HepG2 (cell line): ENCODE data around the gene PLEKHB1. TPM values are rescaled to one million over a fixed set of nuclear protein-coding genes. Genes with fewer than 3 reads are reported as not detected.

Experiments used
- ARID4A ChIP-seq: sonication (generic); formaldehyde crosslinking; IDR thresholded peaks from 2 replicates; pipeline ENCODE4 v1.5.0; 2020; ENCODE audit warnings: mild to moderate bottlenecking, missing genetic modification reagents, borderline replicate concordance
- ATAD3A ChIP-seq: sonication (generic); formaldehyde crosslinking; IDR thresholded peaks from 2 replicates; pipeline ENCODE4 v1.4.0; 2020; ENCODE audit warnings: missing genetic modification reagents
- ATF2 ChIP-seq: sonication (generic); formaldehyde crosslinking; IDR thresholded peaks from 2 replicates; pipeline ENCODE4 v1.4.0; 2020; ENCODE audit warnings: missing genetic modification reagents
- BRCA1 ChIP-seq: sonication (generic); formaldehyde crosslinking; IDR thresholded peaks from 2 replicates; pipeline ENCODE4 v1.4.0; 2020; ENCODE audit warnings: missing genetic modification reagents
- DNMT1 ChIP-seq: sonication (generic); formaldehyde crosslinking; IDR thresholded peaks from 2 replicates; pipeline ENCODE4 v1.5.1; 2020; ENCODE audit warnings: mild to moderate bottlenecking, missing genetic modification reagents
- DR1 ChIP-seq: sonication (generic); formaldehyde crosslinking; IDR thresholded peaks from 2 replicates; pipeline ENCODE4 v1.8.0; 2021; ENCODE audit warnings: mild to moderate bottlenecking, missing genetic modification reagents, inconsistent platforms
- EEA1 ChIP-seq: sonication (generic); formaldehyde crosslinking; IDR thresholded peaks from 2 replicates; pipeline ENCODE4 v1.5.1; 2020; ENCODE audit warnings: mild to moderate bottlenecking, missing genetic modification reagents, borderline replicate concordance
- GABPB1 ChIP-seq: IDR thresholded peaks from 2 replicates; pipeline ENCODE4 v1.6.1; 2016; ENCODE audit warnings: mild to moderate bottlenecking, missing genetic modification reagents, moderate library complexity, missing compliant biosample characterization
- GATAD1 ChIP-seq: IDR thresholded peaks from 2 replicates; pipeline ENCODE4 v1.6.1; 2016; ENCODE audit warnings: missing genetic modification reagents, missing compliant biosample characterization
- HOXA3 ChIP-seq: sonication (generic); formaldehyde crosslinking; IDR thresholded peaks from 2 replicates; pipeline ENCODE4 v1.5.0; 2020; ENCODE audit warnings: missing genetic modification reagents
- IKZF4 ChIP-seq: sonication (generic); formaldehyde crosslinking; IDR thresholded peaks from 2 replicates; pipeline ENCODE4 v1.5.1; 2020; ENCODE audit warnings: borderline replicate concordance, mild to moderate bottlenecking, low read depth, missing genetic modification reagents; ENCODE audit errors: not compliant biosample characterization
- LCORL ChIP-seq, 2 experiments: fragments of 450-650 bp in 1 of 2; sonication (generic) in 1 of 2; formaldehyde crosslinking in 1 of 2; IDR thresholded peaks; 2 replicates each; pipeline versions ENCODE4 v1.5.0 to v1.6.1; 2017 to 2020; ENCODE audit warnings: antibody characterized with exemption in 1 of 2, missing genetic modification reagents in 1 of 2
- REXO4 ChIP-seq: sonication (generic); formaldehyde crosslinking; IDR thresholded peaks from 2 replicates; pipeline ENCODE4 v1.8.0; 2022; ENCODE audit warnings: missing genetic modification reagents, mild to moderate bottlenecking, borderline replicate concordance
- SSRP1 ChIP-seq: IDR thresholded peaks from 2 replicates; pipeline ENCODE4 v1.6.1; 2016; ENCODE audit warnings: control low read depth
- SUZ12 ChIP-seq: fragments of 150-350 bp; IDR thresholded peaks from 2 replicates; pipeline ENCODE4 v1.6.1; 2014; ENCODE audit warnings: low read depth, low read length
- TEAD2 ChIP-seq: sonication (generic); formaldehyde crosslinking; IDR thresholded peaks from 2 replicates; pipeline ENCODE4 v1.9.0; 2021; ENCODE audit warnings: missing genetic modification reagents
- WIZ ChIP-seq: sonication (generic); formaldehyde crosslinking; IDR thresholded peaks from 2 replicates; pipeline ENCODE4 v1.5.1; 2020; ENCODE audit warnings: mild to moderate bottlenecking, missing genetic modification reagents
- ZBTB33 ChIP-seq: sonication (generic); formaldehyde crosslinking; IDR thresholded peaks from 2 replicates; pipeline ENCODE4 v1.4.0; 2020; ENCODE audit warnings: missing genetic modification reagents
- ZNF34 ChIP-seq: sonication (generic); formaldehyde crosslinking; IDR thresholded peaks from 2 replicates; pipeline ENCODE4 v1.4.0; 2020; ENCODE audit warnings: mild to moderate bottlenecking, missing genetic modification reagents, borderline replicate concordance
- ZNF367 ChIP-seq: sonication (generic); formaldehyde crosslinking; IDR thresholded peaks from 2 replicates; pipeline ENCODE4 v1.4.0; 2020; ENCODE audit warnings: missing genetic modification reagents, borderline replicate concordance
- ZNF432 ChIP-seq: sonication (generic); formaldehyde crosslinking; IDR thresholded peaks from 2 replicates; pipeline ENCODE4 v1.5.0; 2020; ENCODE audit warnings: missing genetic modification reagents, mild to moderate bottlenecking, borderline replicate concordance
- ZNF558 ChIP-seq: sonication (generic); formaldehyde crosslinking; IDR thresholded peaks from 2 replicates; pipeline ENCODE4 v1.9.0; 2022; ENCODE audit warnings: mild to moderate bottlenecking, missing genetic modification reagents, borderline replicate concordance
- ZNF737 ChIP-seq: sonication (generic); formaldehyde crosslinking; IDR thresholded peaks from 2 replicates; pipeline ENCODE4 v1.5.0; 2020; ENCODE audit warnings: missing genetic modification reagents, mild to moderate bottlenecking, borderline replicate concordance
- ZNF850 ChIP-seq: sonication (generic); formaldehyde crosslinking; conservative IDR thresholded peaks from 2 replicates; pipeline ENCODE4 v1.9.0; 2021; ENCODE audit warnings: mild to moderate bottlenecking, missing genetic modification reagents
- polyA plus RNA-seq, 8 experiments: library from polyadenylated mRNA; depleted of rRNA in 3 of 8; stranded (reverse) in 7 of 8; unstranded in 1 of 8; fragments of >200 nt; fragmentation: Illumina TruSeq in 4 of 8; extraction: Trizol in 4 of 8; gene quantifications; 2 replicates each; pipeline versions ENCODE4 v1.2.1 to v1.2.3, GENCODE V29; 2011 to 2016; ENCODE audit warnings: low read depth in 4 of 8, missing spikeins in 1 of 8, mixed read lengths in 1 of 8; ENCODE audit not compliant: insufficient read depth in 1 of 8
- total RNA-seq, 5 experiments: library from RNA; depleted of rRNA; stranded (reverse); fragments of >200 nt; fragmentation: Illumina TruSeq; extraction: Trizol; gene quantifications; 2 replicates each; pipeline ENCODE4 v1.2.3, GENCODE V29; 2016; ENCODE audit warnings: low read depth in 1 of 5

Gene PLEKHB1
- total and polyA plus RNA-seq, 2 of the 13 experiments (the other 11 are each of a cell fraction or from before 2014, with no cell fraction given), result 68.0 to 99.3 TPM

- TF ChIP-seq LCORL (IDR thresholded peaks at IDR 0.05) (no peak; the same call in 1 of the 2 replicates), LCORL (CRISPR knock-in tag; IDR thresholded peaks at IDR 0.05) (peak; percentile 82), ZNF367 (CRISPR knock-in tag) (no peak), EEA1 (CRISPR knock-in tag) (no peak), ZBTB33 (CRISPR knock-in tag) (0 out of 2 replicates have a peak, but pooled peaks have one; percentile 51), WIZ (CRISPR knock-in tag) (0 out of 2 replicates have a peak, but pooled peaks have one; percentile 38), HOXA3 (CRISPR knock-in tag) (peak; percentile 72), ARID4A (CRISPR knock-in tag) (peak; percentile 17; the same call in 1 of the 2 replicates), IKZF4 (no peak), ZNF850 (CRISPR knock-in tag) (no peak), DR1 (no peak), GATAD1 (CRISPR knock-in tag) (no peak), ATF2 (CRISPR knock-in tag) (peak; percentile 72), ATAD3A (no peak), REXO4 (no peak), ZNF558 (CRISPR knock-in tag) (no peak), DNMT1 (CRISPR knock-in tag) (no peak), ZNF432 (CRISPR knock-in tag) (no peak), SSRP1 (CRISPR knock-in tag) (no peak), SUZ12 (no peak), ZNF34 (CRISPR knock-in tag) (no peak), TEAD2 (CRISPR knock-in tag) (no peak), GABPB1 (CRISPR knock-in tag) (no peak), BRCA1 (CRISPR knock-in tag) (no peak), ZNF737 (CRISPR knock-in tag) (no peak)
These were observed 8.2 kb downstream of the PLEKHB1 start (continued) for GRCh38 chr11:73654482-73655021.
